ENCODE results near the gene TGFA. TPM values are rescaled to one million over a fixed set of nuclear protein-coding genes. Genes with fewer than 3 reads are reported as not detected.

The TGFA gene
- total RNA-seq, 2 experiments from 2014 or later: not detected

DNA sequence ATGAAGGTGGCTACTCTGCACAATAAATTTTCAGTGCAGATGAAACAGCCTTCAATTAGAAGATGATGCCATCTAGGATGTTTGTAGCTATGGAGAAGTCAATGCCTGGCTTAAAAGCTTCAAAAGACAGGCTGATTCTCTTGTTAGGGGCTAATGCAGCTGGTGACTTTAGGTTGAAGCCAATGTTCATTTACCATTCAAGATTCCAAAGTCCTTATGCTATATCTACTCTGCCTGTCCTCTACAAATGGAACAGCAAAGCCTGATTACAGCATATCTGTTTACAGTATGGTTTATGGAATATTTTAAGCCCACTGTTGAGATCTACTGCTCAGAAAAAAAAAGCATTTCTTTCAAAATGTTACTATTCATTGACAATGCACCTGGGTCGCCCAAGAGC lies 15.8 kb downstream of the TGFA start:
- ChIA-PET CTCF (ENCODE audit: unreplicated experiment) (no interaction called here), POLR2A (no interaction called here)
- Histone ChIP-seq H4K20me1 (ENCODE audit: insufficient read depth, low read length) (no peaks in the 10 kb centered on the region), H3K79me2 (ENCODE audit: insufficient read depth, low read depth, low read length) (no peaks in the 10 kb centered on the region), H2AFZ (ENCODE audit: low read length) (no peak overlapping the region), H3K9me2 (ENCODE audit: insufficient read depth, low read length) (no peaks in the 10 kb centered on the region), H3K36me3 (ENCODE audit: insufficient read depth, low read length) (no peaks in the 10 kb centered on the region), H3K4me3 (ENCODE audit: low read depth, low read length, poor library complexity, severe bottlenecking) (no peak overlapping the region), H3K4me2 (ENCODE audit: low read length) (no peak overlapping the region), H3K27ac (ENCODE audit: low read depth, low read length, poor library complexity, severe bottlenecking) (no peak overlapping the region), H3K4me1 (ENCODE audit: insufficient read depth, low read length, poor library complexity, severe bottlenecking) (no peaks in the 10 kb centered on the region), H3K9me3 (ENCODE audit: low read length) (no peaks in the 10 kb centered on the region)
- no peak for DNase-seq (ENCODE audit: low spot score)
- BruUV-seq (replicated peaks): no TSS peak
- intact Hi-C loops (cut with micrococcal nuclease; ENCODE audit: unreplicated experiment): no loop called here
- TF ChIP-seq, protein P1, sequence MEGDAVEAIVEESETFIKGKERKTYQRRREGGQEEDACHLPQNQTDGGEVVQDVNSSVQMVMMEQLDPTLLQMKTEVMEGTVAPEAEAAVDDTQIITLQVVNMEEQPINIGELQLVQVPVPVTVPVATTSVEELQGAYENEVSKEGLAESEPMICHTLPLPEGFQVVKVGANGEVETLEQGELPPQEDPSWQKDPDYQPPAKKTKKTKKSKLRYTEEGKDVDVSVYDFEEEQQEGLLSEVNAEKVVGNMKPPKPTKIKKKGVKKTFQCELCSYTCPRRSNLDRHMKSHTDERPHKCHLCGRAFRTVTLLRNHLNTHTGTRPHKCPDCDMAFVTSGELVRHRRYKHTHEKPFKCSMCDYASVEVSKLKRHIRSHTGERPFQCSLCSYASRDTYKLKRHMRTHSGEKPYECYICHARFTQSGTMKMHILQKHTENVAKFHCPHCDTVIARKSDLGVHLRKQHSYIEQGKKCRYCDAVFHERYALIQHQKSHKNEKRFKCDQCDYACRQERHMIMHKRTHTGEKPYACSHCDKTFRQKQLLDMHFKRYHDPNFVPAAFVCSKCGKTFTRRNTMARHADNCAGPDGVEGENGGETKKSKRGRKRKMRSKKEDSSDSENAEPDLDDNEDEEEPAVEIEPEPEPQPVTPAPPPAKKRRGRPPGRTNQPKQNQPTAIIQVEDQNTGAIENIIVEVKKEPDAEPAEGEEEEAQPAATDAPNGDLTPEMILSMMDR (conservative IDR thresholded peaks at IDR 0.05; ENCODE audit: low read length): no peak
- TF ChIP-seq EZH2phosphoT487 (IDR thresholded peaks at IDR 0.05; ENCODE audit: borderline replicate concordance, low read depth, low read length): no peak

DNA sequence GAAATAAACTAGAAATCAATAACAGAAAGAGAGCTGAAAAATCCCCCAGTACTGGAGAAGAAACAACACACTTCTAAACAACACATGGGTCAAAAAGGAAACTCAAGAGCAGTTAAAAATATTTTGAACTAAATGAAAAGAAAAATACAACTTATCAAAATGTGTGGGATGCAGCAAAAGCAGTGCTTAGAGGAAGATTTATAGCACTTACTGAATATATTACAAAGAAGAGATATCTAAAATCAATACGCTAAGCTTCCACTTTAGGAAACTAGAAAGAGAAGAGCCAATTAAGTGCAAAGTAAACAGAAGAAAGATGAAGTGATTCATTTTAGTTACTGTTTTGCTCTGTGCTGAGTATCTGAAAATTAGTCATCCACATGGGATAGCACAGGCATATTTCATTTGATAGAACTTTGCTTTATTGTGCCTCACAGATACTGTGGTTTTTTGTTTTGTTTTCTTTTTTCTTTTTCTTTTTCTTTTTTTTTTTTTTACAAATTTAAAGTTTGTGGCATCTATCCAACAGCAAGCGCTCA lies 17.0 kb downstream of the TGFA start:
- BruUV-seq (replicated peaks): no TSS peak
- H3K4me1 ChIP-seq (ENCODE audit: insufficient read depth, low read length, poor library complexity, severe bottlenecking): no peaks in the 10 kb centered on the region
- H3K27ac ChIP-seq (ENCODE audit: low read depth, low read length, poor library complexity, severe bottlenecking): no peak overlapping the region
- no peaks in the 10 kb centered on the region for H3K79me2 ChIP-seq (ENCODE audit: insufficient read depth, low read depth, low read length)
- no peak overlapping the region for H3K4me2 ChIP-seq (ENCODE audit: low read length)
- intact Hi-C loops (cut with micrococcal nuclease; ENCODE audit: unreplicated experiment): no loop called here
- no peaks in the 10 kb centered on the region for H3K9me2 ChIP-seq (ENCODE audit: insufficient read depth, low read length)
- H3K9me3 ChIP-seq (ENCODE audit: low read length): no peaks in the 10 kb centered on the region
- DNase-seq (ENCODE audit: low spot score): no peak
- H2AFZ ChIP-seq (ENCODE audit: low read length): no peak overlapping the region
- CTCF ChIA-PET (ENCODE audit: unreplicated experiment): no interaction called here
- TF ChIP-seq EZH2phosphoT487 (IDR thresholded peaks at IDR 0.05; ENCODE audit: borderline replicate concordance, low read depth, low read length): no peak
- TF ChIP-seq, protein P1 (conservative IDR thresholded peaks at IDR 0.05; ENCODE audit: low read length): no peak
- no peaks in the 10 kb centered on the region for H4K20me1 ChIP-seq (ENCODE audit: insufficient read depth, low read length)
- no peaks in the 10 kb centered on the region for H3K36me3 ChIP-seq (ENCODE audit: insufficient read depth, low read length)
- no peak overlapping the region for H3K4me3 ChIP-seq (ENCODE audit: low read depth, low read length, poor library complexity, severe bottlenecking)
- POLR2A ChIA-PET: interaction anchor here (0.6 kb wide), 1 partner anchor 157 kb away, joined by 3 read pairs; no protein-coding TSS in a partner anchor

- Histone ChIP-seq H3K4me1 (ENCODE audit: insufficient read depth, low read length, poor library complexity, severe bottlenecking) (no peaks in the 10 kb centered on the region), H3K9me3 (ENCODE audit: low read length) (no peaks in the 10 kb centered on the region), H3K4me2 (ENCODE audit: low read length) (no peak overlapping the region), H3K9me2 (ENCODE audit: insufficient read depth, low read length) (no peaks in the 10 kb centered on the region), H2AFZ (ENCODE audit: low read length) (no peak overlapping the region), H3K4me3 (ENCODE audit: low read depth, low read length, poor library complexity, severe bottlenecking) (no peak overlapping the region), H3K36me3 (ENCODE audit: insufficient read depth, low read length) (no peaks in the 10 kb centered on the region), H3K27ac (ENCODE audit: low read depth, low read length, poor library complexity, severe bottlenecking) (no peak overlapping the region), H4K20me1 (ENCODE audit: insufficient read depth, low read length) (no peaks in the 10 kb centered on the region), H3K79me2 (ENCODE audit: insufficient read depth, low read depth, low read length) (no peaks in the 10 kb centered on the region)
- TF ChIP-seq EZH2phosphoT487 (IDR thresholded peaks at IDR 0.05; ENCODE audit: borderline replicate concordance, low read depth, low read length): no peak
- TF ChIP-seq, protein P1 (conservative IDR thresholded peaks at IDR 0.05; ENCODE audit: low read length): no peak
- CTCF ChIA-PET (ENCODE audit: unreplicated experiment): no interaction called here
- intact Hi-C loops (cut with micrococcal nuclease; ENCODE audit: unreplicated experiment): no loop called here
- no peak for DNase-seq (ENCODE audit: low spot score)
- no TSS peak for BruUV-seq (replicated peaks)
- POLR2A ChIA-PET: no interaction called here
Measured at GRCh38 chr2:70535573-70535972, 18.1 kb downstream of the TGFA start.
